GM21717 (cell line): ENCODE measurements around the gene PPP6R3.
"Not testable (repeated sequence)": the region's sequence is repeated elsewhere in the genome, so short reads cannot be mapped to it uniquely, and the experiment has no call there.

Experiments used
- ATAC-seq: cut with Tn5 transposase; IDR thresholded peaks from one replicate; pipeline ENCODE4 v1.9.1; 2021; ENCODE audit warnings: mild to moderate bottlenecking, moderate library complexity; ENCODE audit not compliant: unreplicated experiment

Gene PPP6R3

GRCh38 chr11:68523033-68523432, 62.5 kb downstream of the PPP6R3 start:
- ATAC-seq, result no peak

GRCh38 chr11:68523743-68524142, 63.2 kb downstream of the PPP6R3 start:
- no peak for ATAC-seq

GRCh38 chr11:68524213-68524612, 63.7 kb downstream of the PPP6R3 start:
- ATAC-seq, result no peak

GRCh38 chr11:68524681-68525080, 64.1 kb downstream of the PPP6R3 start:
- no peak for ATAC-seq

GRCh38 chr11:68525336-68525735, 64.8 kb downstream of the PPP6R3 start:
- ATAC-seq, result no peak

- ATAC-seq, result no peak
Observed at GRCh38 chr11:68525930-68526329, 65.4 kb downstream of the PPP6R3 start.

- no peak for ATAC-seq
Observed at GRCh38 chr11:68527585-68527984, 67.0 kb downstream of the PPP6R3 start.

GRCh38 chr11:68528630-68529029, 68.1 kb downstream of the PPP6R3 start:
- no peak for ATAC-seq

- ATAC-seq, result no peak
Observed at GRCh38 chr11:68531129-68531693, 70.7 kb downstream of the PPP6R3 start.

GRCh38 chr11:68532727-68533369, 72.3 kb downstream of the PPP6R3 start:
- ATAC-seq, result no peak

- no peak for ATAC-seq
Observed at GRCh38 chr11:68533945-68534344, 73.4 kb downstream of the PPP6R3 start.

GRCh38 chr11:68535098-68535497, 74.5 kb downstream of the PPP6R3 start:
- no peak for ATAC-seq

GRCh38 chr11:68536706-68537105, 76.2 kb downstream of the PPP6R3 start:
- no peak for ATAC-seq

- no peak for ATAC-seq
Observed at GRCh38 chr11:68538025-68538424, 77.5 kb downstream of the PPP6R3 start.

GRCh38 chr11:68539395-68539794, 78.8 kb downstream of the PPP6R3 start:
- ATAC-seq, result no peak

GRCh38 chr11:68540504-68540903, 80.0 kb downstream of the PPP6R3 start:
- not testable (repeated sequence) for ATAC-seq

- no peak for ATAC-seq
Observed at GRCh38 chr11:68541116-68541515, 80.6 kb downstream of the PPP6R3 start.

- ATAC-seq, result no peak
Observed at GRCh38 chr11:68541991-68542390, 81.4 kb downstream of the PPP6R3 start.

- no peak for ATAC-seq
Observed at GRCh38 chr11:68542617-68543016, 82.1 kb downstream of the PPP6R3 start.

GRCh38 chr11:68543594-68543993, 83.0 kb downstream of the PPP6R3 start:
- ATAC-seq, result no peak

GRCh38 chr11:68545347-68545746, 84.8 kb downstream of the PPP6R3 start:
- ATAC-seq, result no peak

GRCh38 chr11:68545796-68546195, 85.2 kb downstream of the PPP6R3 start:
- ATAC-seq, result no peak

- ATAC-seq, result no peak
Observed at GRCh38 chr11:68546555-68546954, 86.0 kb downstream of the PPP6R3 start.
